Hepatocyte (in vitro differentiated cells): ENCODE measurements around the gene BCAS3. TPM values are rescaled to one million over a fixed set of nuclear protein-coding genes. Genes with fewer than 3 reads are reported as not detected.

ENCODE experiments used
- DNase-seq: peaks from one replicate; pipeline ENCODE4 v3.0.0-alpha.2; 2016; ENCODE audit warnings: low spot score
- H2AFZ ChIP-seq: fragments of 200-600 bp; sonication (generic); 2 replicates; pipeline ENCODE4 v1.6.0; 2016; ENCODE audit warnings: antibody characterized with exemption, mild to moderate bottlenecking
- H3K27ac ChIP-seq: fragments of 200-600 bp; sonication (generic); 2 replicates; pipeline ENCODE4 v1.5.1; 2016; ENCODE audit warnings: mild to moderate bottlenecking
- H3K27me3 ChIP-seq: fragments of 200-600 bp; sonication (generic); 2 replicates; pipeline ENCODE4 v1.6.1; 2016
- H3K36me3 ChIP-seq: fragments of 200-600 bp; sonication (generic); replicated peaks from 2 replicates; pipeline ENCODE4 v1.5.1; 2016; ENCODE audit warnings: low read depth; ENCODE audit not compliant: insufficient read depth
- H3K4me1 ChIP-seq: fragments of 200-600 bp; sonication (generic); 2 replicates; pipeline ENCODE4 v1.5.1; 2016; ENCODE audit warnings: mild to moderate bottlenecking, moderate library complexity; ENCODE audit not compliant: insufficient read depth
- H3K4me2 ChIP-seq: fragments of 200-600 bp; sonication (generic); 2 replicates; pipeline ENCODE4 v1.6.0; 2016
- H3K4me3 ChIP-seq: fragments of 200-600 bp; sonication (generic); 2 replicates; pipeline ENCODE4 v1.5.1; 2016; ENCODE audit warnings: mild to moderate bottlenecking
- H3K79me2 ChIP-seq: fragments of 200-600 bp; sonication (generic); 2 replicates; pipeline ENCODE4 v1.6.0; 2017; ENCODE audit warnings: mild to moderate bottlenecking
- H3K9me2 ChIP-seq: fragments of 200-600 bp; sonication (generic); replicated peaks from 2 replicates; pipeline ENCODE4 v1.6.0; 2017; ENCODE audit warnings: mild to moderate bottlenecking; ENCODE audit not compliant: insufficient read depth
- H3K9me3 ChIP-seq: fragments of 200-600 bp; sonication (generic); 2 replicates; pipeline ENCODE4 v1.5.1; 2016; ENCODE audit warnings: low read depth, mild to moderate bottlenecking
- H4K20me1 ChIP-seq: fragments of 200-600 bp; sonication (generic); 2 replicates; pipeline ENCODE4 v1.6.0; 2016; ENCODE audit warnings: mild to moderate bottlenecking; ENCODE audit not compliant: insufficient read depth, poor library complexity, severe bottlenecking
- EZH2 ChIP-seq: fragments of 200-600 bp; sonication (generic); IDR thresholded peaks from 2 replicates; pipeline ENCODE4 v1.6.1; 2016; ENCODE audit warnings: antibody characterized with exemption, mild to moderate bottlenecking, borderline replicate concordance
- EZH2phosphoT487 ChIP-seq: fragments of 200-600 bp; sonication (generic); IDR thresholded peaks from one replicate; pipeline ENCODE4 v1.6.1; 2018; ENCODE audit warnings: antibody characterized with exemption, mild to moderate bottlenecking, low read depth, moderate library complexity; ENCODE audit not compliant: unreplicated experiment, severe bottlenecking
- WGBS: methylation state at CpG from one replicate; pipeline ENCODE4 v1.1.6; 2016; ENCODE audit warnings: low lambda C conversion rate; ENCODE audit errors: missing lambda C conversion rate; 5-methylcytosine and 5-hydroxymethylcytosine counted together
- polyA plus RNA-seq: library from polyadenylated mRNA; unstranded; fragments of >200 nt; fragmentation: Nextera tagmentation; extraction: Ambion mirVana; gene quantifications from 2 replicates; pipeline ENCODE4 v1.2.1, GENCODE V29; 2016
- total RNA-seq: library from RNA; depleted of rRNA; stranded (reverse); fragments of >200 nt; gene quantifications from 2 replicates; pipeline ENCODE4 v1.2.3, GENCODE V29; 2014
- TF ChIP-seq, protein P1 (sequence below): fragments of 200-600 bp; sonication (generic); IDR thresholded peaks from 2 replicates; pipeline ENCODE4 v1.5.1; 2016; ENCODE audit warnings: antibody characterized with exemption, mild to moderate bottlenecking; ENCODE audit not compliant: poor library complexity

BCAS3 gene
- total and polyA plus RNA-seq, 2 experiments from 2014 or later: 16.5 to 58.8 TPM

DNA sequence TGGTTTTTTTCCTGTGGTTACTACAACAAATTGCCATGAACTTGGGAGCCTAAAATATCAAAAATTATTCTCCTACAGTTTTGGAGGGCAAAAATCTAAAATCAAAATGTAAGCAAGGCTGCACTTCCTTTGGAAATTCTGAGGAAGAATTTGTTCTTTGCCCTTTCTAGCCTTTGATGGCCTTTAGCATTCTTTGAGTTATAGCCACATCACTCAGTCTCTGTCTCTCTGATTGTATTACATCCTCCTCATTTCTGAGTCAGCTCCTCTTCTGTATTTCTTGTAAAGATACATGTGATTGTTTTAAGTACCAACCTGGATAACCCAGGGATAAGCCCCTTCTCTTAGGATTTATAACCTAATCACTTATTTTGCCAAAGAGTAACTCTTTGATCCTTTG, 282.0 kb downstream of the BCAS3 start:
- no peak for DNase-seq
- Histone ChIP-seq H3K79me2 (no peaks in the 10 kb centered on the region), H3K9me2 (no peaks in the 10 kb centered on the region), H3K4me2 (no peak overlapping the region), H2AFZ (no peak overlapping the region), H3K4me1 (no peaks in the 10 kb centered on the region), H3K27me3 (no peaks in the 10 kb centered on the region), H3K27ac (no peak overlapping the region), H3K36me3 (no peaks in the 10 kb centered on the region), H4K20me1 (no peaks in the 10 kb centered on the region), H3K4me3 (no peak overlapping the region), H3K9me3 (no peaks in the 10 kb centered on the region)
- no peak for TF ChIP-seq EZH2
- TF ChIP-seq, protein P1, sequence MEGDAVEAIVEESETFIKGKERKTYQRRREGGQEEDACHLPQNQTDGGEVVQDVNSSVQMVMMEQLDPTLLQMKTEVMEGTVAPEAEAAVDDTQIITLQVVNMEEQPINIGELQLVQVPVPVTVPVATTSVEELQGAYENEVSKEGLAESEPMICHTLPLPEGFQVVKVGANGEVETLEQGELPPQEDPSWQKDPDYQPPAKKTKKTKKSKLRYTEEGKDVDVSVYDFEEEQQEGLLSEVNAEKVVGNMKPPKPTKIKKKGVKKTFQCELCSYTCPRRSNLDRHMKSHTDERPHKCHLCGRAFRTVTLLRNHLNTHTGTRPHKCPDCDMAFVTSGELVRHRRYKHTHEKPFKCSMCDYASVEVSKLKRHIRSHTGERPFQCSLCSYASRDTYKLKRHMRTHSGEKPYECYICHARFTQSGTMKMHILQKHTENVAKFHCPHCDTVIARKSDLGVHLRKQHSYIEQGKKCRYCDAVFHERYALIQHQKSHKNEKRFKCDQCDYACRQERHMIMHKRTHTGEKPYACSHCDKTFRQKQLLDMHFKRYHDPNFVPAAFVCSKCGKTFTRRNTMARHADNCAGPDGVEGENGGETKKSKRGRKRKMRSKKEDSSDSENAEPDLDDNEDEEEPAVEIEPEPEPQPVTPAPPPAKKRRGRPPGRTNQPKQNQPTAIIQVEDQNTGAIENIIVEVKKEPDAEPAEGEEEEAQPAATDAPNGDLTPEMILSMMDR: no peak
- TF ChIP-seq EZH2phosphoT487: no peak

DNA sequence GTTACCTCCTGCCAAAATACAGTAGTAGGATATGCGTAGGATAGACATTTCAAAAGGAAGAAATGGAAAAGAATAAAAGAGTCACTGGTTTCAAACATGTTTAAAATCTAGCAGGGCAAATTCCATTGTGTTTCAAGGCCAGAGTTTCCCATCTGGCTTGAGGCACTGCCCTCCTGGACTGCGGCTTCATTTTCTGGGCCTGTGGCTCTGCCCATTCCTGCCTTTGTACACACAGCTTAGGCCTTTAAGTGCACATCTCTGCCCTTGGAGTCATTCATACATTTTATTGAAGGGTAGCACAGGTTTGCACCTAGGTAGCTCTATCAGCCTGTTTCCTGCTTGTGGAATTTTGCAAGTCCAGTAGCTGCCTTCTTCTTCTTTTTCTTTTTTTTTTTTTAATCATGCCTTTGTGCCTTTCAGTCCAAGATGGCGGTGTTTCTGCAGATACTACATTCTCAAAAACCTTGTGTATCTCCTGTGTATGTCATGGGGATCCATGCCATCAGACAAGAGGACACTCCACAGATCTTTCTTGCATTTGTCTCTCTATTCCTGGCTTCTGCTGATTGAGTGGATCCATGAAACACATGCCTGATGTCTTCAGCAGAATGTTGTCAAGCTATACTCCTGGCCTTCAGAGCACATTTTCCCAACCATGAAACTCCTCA, 282.9 kb downstream of the BCAS3 start:
- 92% methylated on average over 3 of the region's 3 CpGs for WGBS
- no peaks in the 10 kb centered on the region for H3K36me3 ChIP-seq

DNA sequence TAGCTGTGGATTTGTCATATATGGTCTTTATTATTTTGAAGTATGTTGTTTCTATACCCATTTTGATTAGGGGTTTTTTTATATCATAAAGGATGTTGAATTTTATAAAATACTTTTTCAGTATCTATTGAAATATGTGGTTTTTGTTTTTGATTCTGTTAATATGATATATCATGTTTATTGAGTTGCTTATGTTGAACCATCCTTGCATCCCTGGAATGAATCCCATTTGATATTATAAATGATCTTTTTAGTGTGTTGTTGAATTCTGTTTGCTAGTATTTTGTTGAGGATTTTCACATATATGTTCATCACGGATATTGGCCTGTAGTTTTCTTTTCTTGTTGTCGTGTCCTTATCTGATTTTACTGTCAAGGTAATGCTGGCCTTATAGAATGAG, 286.5 kb downstream of the BCAS3 start:
- 92% methylated on average over 2 of the region's 2 CpGs for WGBS
- H3K4me3 ChIP-seq: no peak overlapping the region
- no peak for TF ChIP-seq EZH2
- no peaks in the 10 kb centered on the region for H3K9me2 ChIP-seq
- no peaks in the 10 kb centered on the region for H3K36me3 ChIP-seq
- no peak overlapping the region for H2AFZ ChIP-seq
- no peak overlapping the region for H3K4me2 ChIP-seq
- no peaks in the 10 kb centered on the region for H4K20me1 ChIP-seq
- H3K27me3 ChIP-seq: no peaks in the 10 kb centered on the region
- no peak for DNase-seq
- no peaks in the 10 kb centered on the region for H3K4me1 ChIP-seq
- no peak overlapping the region for H3K27ac ChIP-seq
- H3K9me3 ChIP-seq: peaks cover 3% of the 10 kb centered on the region
- H3K79me2 ChIP-seq: no peaks in the 10 kb centered on the region

More for the DNA sequence above, 282.9 kb downstream of the BCAS3 start:
- no peaks in the 10 kb centered on the region for H4K20me1 ChIP-seq
- TF ChIP-seq EZH2phosphoT487: no peak
- no peaks in the 10 kb centered on the region for H3K27me3 ChIP-seq
- no peak overlapping the region for H3K27ac ChIP-seq
- no peak overlapping the region for H3K4me2 ChIP-seq
- H3K4me3 ChIP-seq: no peak overlapping the region
- no peak for DNase-seq
- H3K9me2 ChIP-seq: no peaks in the 10 kb centered on the region
- no peaks in the 10 kb centered on the region for H3K4me1 ChIP-seq
- H3K9me3 ChIP-seq: no peaks in the 10 kb centered on the region
- no peak overlapping the region for H2AFZ ChIP-seq
- H3K79me2 ChIP-seq: no peaks in the 10 kb centered on the region

DNA sequence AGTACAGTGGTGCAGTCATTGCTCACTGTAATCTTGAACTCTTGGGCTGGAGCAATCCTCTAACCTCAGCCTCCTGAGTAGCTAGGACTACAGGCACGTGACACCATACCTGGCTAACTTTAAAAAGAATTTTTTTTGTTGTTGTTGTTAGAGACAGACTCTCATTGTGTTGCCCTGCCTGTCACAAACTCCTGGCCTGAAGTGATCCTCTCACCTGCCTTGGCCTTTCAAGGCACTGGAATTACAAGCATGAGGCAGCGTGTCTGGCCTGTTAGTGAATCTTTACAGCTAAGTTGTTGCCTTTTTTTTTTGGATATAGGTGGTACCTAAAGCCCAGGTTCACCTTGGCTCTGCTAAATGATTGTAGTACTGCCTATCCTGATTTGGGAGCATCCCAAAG, 290.6 kb downstream of the BCAS3 start:
- Histone ChIP-seq H3K4me3 (no peak overlapping the region), H3K36me3 (no peaks in the 10 kb centered on the region), H3K79me2 (no peaks in the 10 kb centered on the region), H3K9me3 (peaks cover 3% of the 10 kb centered on the region), H3K4me1 (no peaks in the 10 kb centered on the region), H4K20me1 (no peaks in the 10 kb centered on the region), H3K9me2 (no peaks in the 10 kb centered on the region), H3K27ac (no peak overlapping the region), H3K4me2 (no peak overlapping the region), H2AFZ (no peak overlapping the region), H3K27me3 (no peaks in the 10 kb centered on the region)
- TF ChIP-seq EZH2: no peak
- no peak for TF ChIP-seq EZH2phosphoT487
- TF ChIP-seq, protein P1: no peak
- DNase-seq: no peak
- 93% methylated on average over 2 of the region's 2 CpGs for WGBS
